Epithelial cell of proximal tubule (primary cell): ENCODE results near the gene HMGN4. TPM values are rescaled to one million over a fixed set of nuclear protein-coding genes. Genes with fewer than 3 reads are reported as not detected.
"Not testable (repeated sequence)": the region's sequence is repeated elsewhere in the genome, so short reads cannot be mapped to it uniquely, and the experiment has no call there.

Source experiments
- DNase-seq: peaks from one replicate; pipeline ENCODE4 v3.0.0-alpha.2; 2011; ENCODE audit warnings: low read depth
- H3K4me3 ChIP-seq: 2 replicates; pipeline ENCODE4 v1.5.1; 2011; ENCODE audit warnings: low read depth, mild to moderate bottlenecking, low read length
- CTCF ChIP-seq: conservative IDR thresholded peaks from 2 replicates; pipeline ENCODE4 v1.5.1; 2012; ENCODE audit warnings: low read depth, mild to moderate bottlenecking, low read length
- total RNA-seq: library from RNA; depleted of rRNA; stranded (reverse); fragments of >200 nt; gene quantifications from 2 replicates; pipeline ENCODE4 v1.2.3, GENCODE V29; 2015

The HMGN4 gene
- total RNA-seq, 1 donor from 2014 or later: 60.4 TPM

GRCh38 chr6:26497610-26498009 lies 40.6 kb upstream of the HMGN4 start:
- no peak overlapping the region for H3K4me3 ChIP-seq
- no peak for DNase-seq
- no peak for TF ChIP-seq CTCF

- TF ChIP-seq CTCF: no peak
Measured at GRCh38 chr6:26500102-26500501, 38.1 kb upstream of the HMGN4 start, which contains the start of gene BTN1A1. BTN1A1 (plus strand) TSS chr6:26500303; CDS start chr6:26501287, 984 bp downstream.

GRCh38 chr6:26501482-26501986 lies 36.6 kb upstream of the HMGN4 start:
- DNase-seq: no peak
- peak overlapping the region; percentile 30 for H3K4me3 ChIP-seq
- no peak for TF ChIP-seq CTCF

More at GRCh38 chr6:26500102-26500501, 38.1 kb upstream of the HMGN4 start, which contains the start of gene BTN1A1:
- no peak for DNase-seq
- H3K4me3 ChIP-seq: no peak within 1 kb of the TSS

GRCh38 chr6:26502165-26502564 lies 36.0 kb upstream of the HMGN4 start:
- no peak for DNase-seq
- TF ChIP-seq CTCF: no peak
- H3K4me3 ChIP-seq: no peak overlapping the region

- TF ChIP-seq CTCF: no peak
- DNase-seq: no peak
- no peak overlapping the region for H3K4me3 ChIP-seq
Measured at GRCh38 chr6:26502626-26503025, 35.5 kb upstream of the HMGN4 start.

GRCh38 chr6:26507658-26508057 lies 30.5 kb upstream of the HMGN4 start:
- H3K4me3 ChIP-seq: no peak overlapping the region
- no peak for TF ChIP-seq CTCF
- no peak for DNase-seq

- DNase-seq, H3K4me3 ChIP-seq: not testable (repeated sequence)
Measured at GRCh38 chr6:26511033-26511432, 27.1 kb upstream of the HMGN4 start.
